ENCODE data around the gene LEMD2. TPM values are rescaled to one million over a fixed set of nuclear protein-coding genes. Genes with fewer than 3 reads are reported as not detected.

The LEMD2 gene
- total and polyA plus RNA-seq, 4 donors, result 30.0 to 85.2 (median 65.0) TPM

- Histone ChIP-seq H3K4me1 (ENCODE audit: control insufficient read depth, insufficient read depth, low read length) (peaks cover 6% of the 10 kb centered on the region), H3K27ac (ENCODE audit: low read depth, low read length) (no peak overlapping the region), H3K27me3 (ENCODE audit: control insufficient read depth, insufficient read depth, low read length) (no peaks in the 10 kb centered on the region), H3K36me3 (ENCODE audit: control insufficient read depth, insufficient read depth, low read length) (no peaks in the 10 kb centered on the region), H3K4me3 (ENCODE audit: low read depth, low read length) (no peak overlapping the region), H3K9me3 (ENCODE audit: control insufficient read depth, insufficient read depth, low read length) (no peaks in the 10 kb centered on the region)
- WGBS (ENCODE audit: insufficient coverage), result no CpG with 5 or more reads among the region's 1 CpG
- no peak for DNase-seq (ENCODE audit: low read depth in 4 of 6, low spot score in 6 of 6)
These were observed 36.3 kb downstream of the LEMD2 start for GRCh38 chr6:33752646-33753015.

- 64% methylated on average over 9 of the region's 15 CpGs for WGBS (ENCODE audit: insufficient coverage)
- no peak overlapping the region for H3K4me3 ChIP-seq (ENCODE audit: low read depth, low read length)
- H3K9me3 ChIP-seq (ENCODE audit: control insufficient read depth, insufficient read depth, low read length), result no peaks in the 10 kb centered on the region
- no peaks in the 10 kb centered on the region for H3K36me3 ChIP-seq (ENCODE audit: control insufficient read depth, insufficient read depth, low read length)
- H3K4me1 ChIP-seq (ENCODE audit: control insufficient read depth, insufficient read depth, low read length), result peaks cover 13% of the 10 kb centered on the region
- no peaks in the 10 kb centered on the region for H3K27me3 ChIP-seq (ENCODE audit: control insufficient read depth, insufficient read depth, low read length)
- no peak for DNase-seq (ENCODE audit: low read depth in 4 of 6, low spot score in 6 of 6)
- no peak overlapping the region for H3K27ac ChIP-seq (ENCODE audit: low read depth, low read length)
These were observed 36.9 kb downstream of the LEMD2 start for GRCh38 chr6:33751771-33752645.

- 79% methylated on average over 8 of the region's 11 CpGs for WGBS (ENCODE audit: insufficient coverage)
- H3K9me3 ChIP-seq (ENCODE audit: control insufficient read depth, insufficient read depth, low read length), result no peaks in the 10 kb centered on the region
- H3K27ac ChIP-seq (ENCODE audit: low read depth, low read length), result no peak overlapping the region
- DNase-seq (ENCODE audit: low read depth in 4 of 6, low spot score in 6 of 6), result no peak
- H3K36me3 ChIP-seq (ENCODE audit: control insufficient read depth, insufficient read depth, low read length), result no peaks in the 10 kb centered on the region
- peaks cover 27% of the 10 kb centered on the region for H3K4me1 ChIP-seq (ENCODE audit: control insufficient read depth, insufficient read depth, low read length)
- no peaks in the 10 kb centered on the region for H3K27me3 ChIP-seq (ENCODE audit: control insufficient read depth, insufficient read depth, low read length)
- H3K4me3 ChIP-seq (ENCODE audit: low read depth, low read length), result no peak overlapping the region
These were observed 38.5 kb downstream of the LEMD2 start for GRCh38 chr6:33750244-33750991.

GRCh38 chr6:33749401-33749800 is 39.5 kb downstream of the LEMD2 start:
- Histone ChIP-seq H3K27me3 (ENCODE audit: control insufficient read depth, insufficient read depth, low read length) (no peaks in the 10 kb centered on the region), H3K27ac (ENCODE audit: low read depth, low read length) (no peak overlapping the region), H3K4me1 (ENCODE audit: control insufficient read depth, insufficient read depth, low read length) (peaks cover 32% of the 10 kb centered on the region), H3K36me3 (ENCODE audit: control insufficient read depth, insufficient read depth, low read length) (no peaks in the 10 kb centered on the region), H3K4me3 (ENCODE audit: low read depth, low read length) (no peak overlapping the region), H3K9me3 (ENCODE audit: control insufficient read depth, insufficient read depth, low read length) (no peaks in the 10 kb centered on the region)
- 70% methylated on average over 7 of the region's 7 CpGs for WGBS (ENCODE audit: insufficient coverage)
- no peak for DNase-seq (ENCODE audit: low read depth in 4 of 6, low spot score in 6 of 6)

- Histone ChIP-seq H3K9me3 (ENCODE audit: control insufficient read depth, insufficient read depth, low read length) (no peaks in the 10 kb centered on the region), H3K4me3 (ENCODE audit: low read depth, low read length) (no peak overlapping the region), H3K4me1 (ENCODE audit: control insufficient read depth, insufficient read depth, low read length) (peaks cover 32% of the 10 kb centered on the region), H3K36me3 (ENCODE audit: control insufficient read depth, insufficient read depth, low read length) (no peaks in the 10 kb centered on the region), H3K27ac (ENCODE audit: low read depth, low read length) (no peak overlapping the region), H3K27me3 (ENCODE audit: control insufficient read depth, insufficient read depth, low read length) (no peaks in the 10 kb centered on the region)
- DNase-seq (ENCODE audit: low read depth in 4 of 6, low spot score in 6 of 6), result no peak
- 67% methylated on average over 1 of the region's 4 CpGs for WGBS (ENCODE audit: insufficient coverage)
These were observed 40.1 kb downstream of the LEMD2 start for GRCh38 chr6:33748841-33749240.

GRCh38 chr6:33747823-33748222 is 41.1 kb downstream of the LEMD2 start:
- H3K27ac ChIP-seq (ENCODE audit: low read depth, low read length), result no peak overlapping the region
- 91% methylated on average over 5 of the region's 5 CpGs for WGBS (ENCODE audit: insufficient coverage)
- no peak overlapping the region for H3K4me3 ChIP-seq (ENCODE audit: low read depth, low read length)
- no peak for DNase-seq (ENCODE audit: low read depth in 4 of 6, low spot score in 6 of 6)
- no peaks in the 10 kb centered on the region for H3K9me3 ChIP-seq (ENCODE audit: control insufficient read depth, insufficient read depth, low read length)
- H3K27me3 ChIP-seq (ENCODE audit: control insufficient read depth, insufficient read depth, low read length), result no peaks in the 10 kb centered on the region
- H3K4me1 ChIP-seq (ENCODE audit: control insufficient read depth, insufficient read depth, low read length), result peaks cover 36% of the 10 kb centered on the region
- no peaks in the 10 kb centered on the region for H3K36me3 ChIP-seq (ENCODE audit: control insufficient read depth, insufficient read depth, low read length)

GRCh38 chr6:33746651-33747100 is 42.3 kb downstream of the LEMD2 start, which contains the start of gene IP6K3:
Gene IP6K3 (minus strand): TSS chr6:33746905. CDS start chr6:33735476, 11,429 bp downstream.
- no peaks in the 10 kb centered on the region for H3K9me3 ChIP-seq (ENCODE audit: control insufficient read depth, insufficient read depth, low read length)
- no peaks in the 10 kb centered on the region for H3K27me3 ChIP-seq (ENCODE audit: control insufficient read depth, insufficient read depth, low read length)
- DNase-seq (ENCODE audit: low read depth in 4 of 6, low spot score in 6 of 6), result no peak
- H3K36me3 ChIP-seq (ENCODE audit: control insufficient read depth, insufficient read depth, low read length), result no peaks in the 10 kb centered on the region
- H3K27ac ChIP-seq (ENCODE audit: low read depth, low read length), result no peak within 1 kb of the TSS
- no peak within 1 kb of the TSS for H3K4me3 ChIP-seq (ENCODE audit: low read depth, low read length)
- H3K4me1 ChIP-seq (ENCODE audit: control insufficient read depth, insufficient read depth, low read length), result peaks cover 39% of the 10 kb centered on the region
- 33% methylated on average over 8 of the region's 10 CpGs for WGBS (ENCODE audit: insufficient coverage)

- Histone ChIP-seq H3K27ac (ENCODE audit: low read depth, low read length) (no peak overlapping the region), H3K36me3 (ENCODE audit: control insufficient read depth, insufficient read depth, low read length) (no peaks in the 10 kb centered on the region), H3K4me1 (ENCODE audit: control insufficient read depth, insufficient read depth, low read length) (peaks cover 39% of the 10 kb centered on the region), H3K27me3 (ENCODE audit: control insufficient read depth, insufficient read depth, low read length) (no peaks in the 10 kb centered on the region), H3K9me3 (ENCODE audit: control insufficient read depth, insufficient read depth, low read length) (no peaks in the 10 kb centered on the region), H3K4me3 (ENCODE audit: low read depth, low read length) (no peak overlapping the region)
- 33% methylated on average over 11 of the region's 14 CpGs for WGBS (ENCODE audit: insufficient coverage)
- no peak for DNase-seq (ENCODE audit: low read depth in 4 of 6, low spot score in 6 of 6)
These were observed 42.8 kb downstream of the LEMD2 start for GRCh38 chr6:33746036-33746600.

GRCh38 chr6:33745548-33745947 is 43.4 kb downstream of the LEMD2 start:
- H3K27ac ChIP-seq (ENCODE audit: low read depth, low read length), result no peak overlapping the region
- peak in 1 of 6 donors; percentile 32 for DNase-seq (ENCODE audit: low read depth in 4 of 6, low spot score in 6 of 6)
- no peaks in the 10 kb centered on the region for H3K36me3 ChIP-seq (ENCODE audit: control insufficient read depth, insufficient read depth, low read length)
- peaks cover 39% of the 10 kb centered on the region for H3K4me1 ChIP-seq (ENCODE audit: control insufficient read depth, insufficient read depth, low read length)
- H3K4me3 ChIP-seq (ENCODE audit: low read depth, low read length), result no peak overlapping the region
- no peaks in the 10 kb centered on the region for H3K27me3 ChIP-seq (ENCODE audit: control insufficient read depth, insufficient read depth, low read length)
- no peaks in the 10 kb centered on the region for H3K9me3 ChIP-seq (ENCODE audit: control insufficient read depth, insufficient read depth, low read length)
- 68% methylated on average over 5 of the region's 7 CpGs for WGBS (ENCODE audit: insufficient coverage)

Measured in spinal cord (tissue), 10 donors.